Fibroblast of pulmonary artery (primary cell): Measurements from ENCODE around the gene TPCN2.

ENCODE experiments used
- DNase-seq: peaks from one replicate; pipeline ENCODE4 v3.0.0-alpha.2; 2010; ENCODE audit warnings: low read depth
- H3K4me3 ChIP-seq: replicated peaks from 2 replicates; pipeline ENCODE4 v1.5.1; 2011; ENCODE audit warnings: low read depth, mild to moderate bottlenecking, control low read depth, low read length, moderate library complexity
- CTCF ChIP-seq: IDR thresholded peaks from 2 replicates; pipeline ENCODE4 v1.5.1; 2011; ENCODE audit warnings: mild to moderate bottlenecking, control low read depth, low read length, inconsistent platforms; ENCODE audit errors: missing control alignments

TPCN2 gene

DNA sequence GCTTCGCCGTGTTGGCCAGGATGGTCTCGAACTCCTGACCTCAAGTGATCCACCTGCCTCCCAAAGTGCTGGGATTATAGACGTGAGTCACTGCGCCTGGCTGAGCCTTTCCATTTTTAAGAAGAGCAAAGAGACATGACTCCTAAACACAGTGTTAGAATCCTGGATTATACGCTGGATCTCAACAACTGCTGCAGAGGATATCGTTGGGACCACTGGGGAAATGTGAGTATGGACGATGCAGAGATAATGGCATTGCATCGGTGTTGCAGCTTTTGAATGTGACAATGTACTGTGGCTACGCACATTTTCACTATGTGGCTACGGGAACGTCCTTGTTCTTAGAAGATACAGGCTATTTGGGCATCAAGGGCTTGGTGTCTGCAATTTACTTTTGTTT is 41.9 kb upstream of the TPCN2 start:
- DNase-seq: no peak
- no peak for TF ChIP-seq CTCF
- H3K4me3 ChIP-seq: no peak overlapping the region

- no peak for DNase-seq
- TF ChIP-seq CTCF: no peak
- H3K4me3 ChIP-seq: no peak overlapping the region
These were observed 40.8 kb upstream of the TPCN2 start for GRCh38 chr11:69007975-69008381.

DNA sequence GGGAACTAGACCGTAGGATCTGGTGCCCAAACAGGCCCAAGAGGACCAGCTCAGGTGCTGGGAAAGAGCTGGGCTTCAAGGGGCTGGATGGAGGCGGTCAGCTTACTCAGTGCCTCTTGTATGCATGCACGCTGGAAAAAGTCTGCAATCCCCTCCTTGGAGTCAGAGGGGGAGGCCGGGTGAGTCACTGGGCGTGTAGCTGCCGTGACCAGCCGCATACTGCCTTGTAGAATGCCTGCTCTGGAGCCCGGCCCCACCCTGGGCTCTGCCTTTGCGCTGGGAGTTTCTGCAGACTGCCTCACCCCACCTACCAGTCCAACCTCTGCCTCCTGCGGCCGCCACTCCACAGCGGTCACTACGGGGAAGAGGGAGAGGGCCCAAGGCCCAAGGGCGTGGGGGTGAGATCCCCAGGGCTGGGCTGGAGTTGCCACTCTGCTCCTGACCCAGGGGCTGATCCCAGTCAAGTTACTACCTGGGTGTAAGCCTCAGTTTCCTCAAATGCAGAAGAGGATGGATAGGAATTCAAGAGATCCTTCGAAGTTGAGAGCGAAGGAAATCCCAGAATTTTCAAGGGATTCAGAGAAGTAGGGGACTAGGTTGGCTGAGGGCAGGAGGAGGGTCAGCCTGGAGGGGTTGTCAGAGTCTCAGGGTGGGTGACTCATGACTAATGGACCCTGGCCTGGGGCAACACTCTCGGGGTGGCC is 39.8 kb upstream of the TPCN2 start:
- no peak for TF ChIP-seq CTCF
- H3K4me3 ChIP-seq: no peak overlapping the region
- DNase-seq: peak; percentile 92

- no peak overlapping the region for H3K4me3 ChIP-seq
- DNase-seq: no peak
- no peak for TF ChIP-seq CTCF
These were observed 39.1 kb upstream of the TPCN2 start for GRCh38 chr11:69009441-69010211.

- TF ChIP-seq CTCF: no peak
- peak overlapping the region; percentile 19 for H3K4me3 ChIP-seq
- DNase-seq: no peak
These were observed 38.3 kb upstream of the TPCN2 start for GRCh38 chr11:69010361-69010891.

DNA sequence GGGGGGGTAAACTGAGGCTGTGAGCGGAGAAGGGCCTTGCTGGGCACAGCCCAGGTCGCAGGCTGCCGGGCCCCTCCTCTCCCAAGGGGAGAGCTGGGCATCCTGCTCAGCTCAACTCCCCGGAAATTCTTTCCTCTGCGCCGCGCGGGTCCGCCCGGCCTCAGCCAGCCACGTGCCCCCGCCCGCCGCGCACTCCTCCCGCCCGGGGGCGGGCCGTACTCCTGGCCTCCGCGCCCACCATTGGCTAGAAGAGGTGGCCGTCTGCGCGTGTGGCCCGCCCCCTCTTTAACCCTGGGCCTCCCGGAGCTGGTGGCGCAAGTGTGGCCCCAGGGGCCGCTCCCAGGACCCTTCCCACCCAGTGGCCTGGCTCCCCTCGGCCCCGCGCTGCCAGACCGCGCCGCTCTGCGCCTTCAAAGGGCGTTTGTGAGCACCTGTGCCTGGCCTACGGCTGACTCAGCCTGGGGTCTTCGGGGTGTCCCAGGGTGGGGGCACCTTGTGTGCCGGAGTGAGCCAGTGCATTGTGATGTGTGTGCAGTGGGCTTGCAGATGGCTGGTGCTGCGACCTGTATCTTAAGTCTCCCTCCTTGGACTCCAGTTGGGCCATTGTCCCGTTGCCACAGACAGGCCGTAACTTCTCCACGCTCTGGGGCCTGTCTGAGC is 37.6 kb upstream of the TPCN2 start:
- TF ChIP-seq CTCF: no peak
- peak overlapping the region; percentile 24 for H3K4me3 ChIP-seq
- DNase-seq: peak; percentile 74
